Urinary bladder (tissue), 4 donors: ENCODE data around the gene KIAA2012. TPM values are rescaled to one million over a fixed set of nuclear protein-coding genes. Genes with fewer than 3 reads are reported as not detected.

Source experiments
- DNase-seq: peaks from one replicate; pipeline ENCODE4 v3.0.0-alpha.2; 2015; ENCODE audit errors: extremely low spot score
- H3K27ac ChIP-seq: one replicate; pipeline ENCODE4 v1.5.1; 2013; ENCODE audit warnings: low read depth, mild to moderate bottlenecking, moderate library complexity
- H3K36me3 ChIP-seq: one replicate; pipeline ENCODE4 v1.6.1; 2013; ENCODE audit warnings: mild to moderate bottlenecking, moderate library complexity; ENCODE audit not compliant: insufficient read depth
- H3K4me1 ChIP-seq: one replicate; pipeline ENCODE4 v1.6.1; 2013; ENCODE audit warnings: mild to moderate bottlenecking, moderate library complexity; ENCODE audit not compliant: insufficient read depth
- H3K4me3 ChIP-seq: one replicate; pipeline ENCODE4 v1.5.1; 2013; ENCODE audit warnings: low read depth, low read length
- WGBS: extraction: QIAGEN DNeasy Blood & Tissue Kit; methylation state at CpG from one replicate; pipeline ENCODE4 v1.1.7; 2013; 5-methylcytosine and 5-hydroxymethylcytosine counted together
- polyA plus RNA-seq: library from polyadenylated mRNA; stranded (reverse); fragments of 200-250 nt; gene quantifications from one replicate; pipeline ENCODE4 v1.2.3, GENCODE V29; 2013
- total RNA-seq: library from RNA; depleted of rRNA; stranded (reverse); fragments of >200 nt; gene quantifications from one replicate; pipeline ENCODE4 v1.2.3, GENCODE V29; 2014
- donor health status: healthy with polysubstance abuse.
- donor health status: healthy.

KIAA2012 gene
- total and polyA plus RNA-seq, 2 donors: 0.05 to 0.16 TPM

DNA sequence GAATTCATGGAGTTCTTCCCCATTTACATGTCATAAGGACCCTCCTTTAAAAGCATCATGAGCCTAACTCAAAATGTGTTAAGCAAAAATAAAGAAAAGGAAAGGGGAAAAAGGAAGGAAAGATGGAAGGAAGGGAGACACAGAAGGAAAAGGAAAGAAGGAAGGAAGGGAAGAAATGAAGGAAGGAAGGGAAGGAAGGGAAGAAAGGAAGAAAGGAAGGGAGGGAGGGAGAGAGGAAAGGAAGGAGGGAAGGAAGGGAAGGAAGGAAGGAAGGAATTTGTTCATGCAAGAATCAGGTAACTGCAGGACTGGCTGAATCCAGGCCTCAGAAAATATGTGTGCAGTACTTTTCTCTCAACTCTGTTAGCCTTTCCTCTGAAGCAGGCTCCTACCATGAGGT lies 32.0 kb downstream of the KIAA2012 start:
- H3K4me1 ChIP-seq: no peaks in the 10 kb centered on the region
- no peak overlapping the region for H3K27ac ChIP-seq
- DNase-seq: no peak
- H3K36me3 ChIP-seq: no peaks in the 10 kb centered on the region
- H3K4me3 ChIP-seq: no peak overlapping the region

DNA sequence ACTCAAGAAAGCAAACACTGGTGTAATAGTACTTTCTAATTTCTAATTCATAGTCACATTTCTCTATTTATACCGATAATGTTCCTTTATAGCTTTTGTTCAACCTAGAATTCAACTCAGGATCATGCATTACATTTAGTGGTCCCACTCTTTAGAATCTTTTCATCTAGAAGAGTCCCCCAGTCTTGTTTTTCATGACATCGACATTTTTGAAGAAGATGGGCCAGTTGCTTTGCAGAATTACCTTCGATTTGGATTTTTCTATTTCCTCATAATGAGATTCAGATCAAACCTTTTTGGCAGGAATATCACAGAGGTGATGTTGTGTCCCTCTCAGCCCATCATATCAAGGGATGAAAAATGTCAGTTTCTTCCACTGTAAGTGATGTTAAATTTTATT lies 35.3 kb downstream of the KIAA2012 start:
- no peak for DNase-seq
- Histone ChIP-seq H3K36me3 (no peaks in the 10 kb centered on the region), H3K27ac (no peak overlapping the region), H3K4me1 (no peaks in the 10 kb centered on the region), H3K4me3 (no peak overlapping the region)
- 96% methylated on average over 3 of the region's 3 CpGs for WGBS

GRCh38 chr2:202109139-202109736 lies 36.2 kb downstream of the KIAA2012 start:
- Histone ChIP-seq H3K4me3 (no peak overlapping the region), H3K36me3 (no peaks in the 10 kb centered on the region), H3K27ac (no peak overlapping the region), H3K4me1 (no peaks in the 10 kb centered on the region)
- DNase-seq: no peak
- 72% methylated on average over 6 of the region's 6 CpGs for WGBS

GRCh38 chr2:202109737-202110184 lies 36.7 kb downstream of the KIAA2012 start:
- no peak overlapping the region for H3K27ac ChIP-seq
- no peak overlapping the region for H3K4me3 ChIP-seq
- H3K4me1 ChIP-seq: no peaks in the 10 kb centered on the region
- no peak for DNase-seq
- H3K36me3 ChIP-seq: no peaks in the 10 kb centered on the region
- 74% methylated on average over 5 of the region's 5 CpGs for WGBS

- Histone ChIP-seq H3K36me3 (no peaks in the 10 kb centered on the region), H3K4me1 (no peaks in the 10 kb centered on the region), H3K27ac (no peak overlapping the region), H3K4me3 (no peak overlapping the region)
- DNase-seq: no peak
- WGBS: 57% methylated on average over 1 of the region's 1 CpG
These were observed 37.4 kb downstream of the KIAA2012 start for GRCh38 chr2:202110491-202110890.

- no peak overlapping the region for H3K27ac ChIP-seq
- DNase-seq: no peak
- H3K4me3 ChIP-seq: no peak overlapping the region
- H3K4me1 ChIP-seq: no peaks in the 10 kb centered on the region
- WGBS: 93% methylated on average over 7 of the region's 7 CpGs
- no peaks in the 10 kb centered on the region for H3K36me3 ChIP-seq
These were observed 39.0 kb downstream of the KIAA2012 start for GRCh38 chr2:202112041-202112440.

- H3K4me3 ChIP-seq: no peak overlapping the region
- no peaks in the 10 kb centered on the region for H3K36me3 ChIP-seq
- H3K27ac ChIP-seq: no peak overlapping the region
- WGBS: 63% methylated on average over 6 of the region's 6 CpGs
- no peak for DNase-seq
- H3K4me1 ChIP-seq: no peaks in the 10 kb centered on the region
These were observed 40.6 kb downstream of the KIAA2012 start for GRCh38 chr2:202113571-202114142.

- no peak overlapping the region for H3K27ac ChIP-seq
- H3K36me3 ChIP-seq: no peaks in the 10 kb centered on the region
- DNase-seq: no peak
- H3K4me1 ChIP-seq: no peaks in the 10 kb centered on the region
- H3K4me3 ChIP-seq: no peak overlapping the region
- WGBS: 93% methylated on average over 1 of the region's 1 CpG
These were observed 41.2 kb downstream of the KIAA2012 start for GRCh38 chr2:202114291-202114690.

DNA sequence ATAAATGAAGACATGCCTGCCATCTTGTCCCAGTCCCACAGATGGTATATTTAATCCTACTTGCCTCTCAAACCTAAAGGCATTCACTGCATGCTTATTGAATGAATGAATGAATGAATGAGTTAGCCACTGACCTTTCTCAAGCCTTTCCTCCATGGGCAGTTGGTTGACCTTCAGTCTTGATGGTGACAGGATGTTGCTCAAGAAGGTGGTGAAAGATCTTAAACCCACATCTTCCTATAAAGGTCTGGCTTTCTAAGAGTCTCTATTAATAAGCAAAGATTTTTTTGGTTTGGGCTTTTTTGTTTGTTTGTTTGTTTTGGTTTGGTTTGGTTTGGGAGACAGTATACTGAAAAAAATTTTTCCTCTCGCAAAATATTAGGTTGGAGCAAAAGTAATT lies 41.7 kb downstream of the KIAA2012 start:
- no peaks in the 10 kb centered on the region for H3K4me1 ChIP-seq
- no peak overlapping the region for H3K27ac ChIP-seq
- H3K4me3 ChIP-seq: no peak overlapping the region
- H3K36me3 ChIP-seq: no peaks in the 10 kb centered on the region
- 81% methylated on average over 1 of the region's 1 CpG for WGBS
- no peak for DNase-seq

DNA sequence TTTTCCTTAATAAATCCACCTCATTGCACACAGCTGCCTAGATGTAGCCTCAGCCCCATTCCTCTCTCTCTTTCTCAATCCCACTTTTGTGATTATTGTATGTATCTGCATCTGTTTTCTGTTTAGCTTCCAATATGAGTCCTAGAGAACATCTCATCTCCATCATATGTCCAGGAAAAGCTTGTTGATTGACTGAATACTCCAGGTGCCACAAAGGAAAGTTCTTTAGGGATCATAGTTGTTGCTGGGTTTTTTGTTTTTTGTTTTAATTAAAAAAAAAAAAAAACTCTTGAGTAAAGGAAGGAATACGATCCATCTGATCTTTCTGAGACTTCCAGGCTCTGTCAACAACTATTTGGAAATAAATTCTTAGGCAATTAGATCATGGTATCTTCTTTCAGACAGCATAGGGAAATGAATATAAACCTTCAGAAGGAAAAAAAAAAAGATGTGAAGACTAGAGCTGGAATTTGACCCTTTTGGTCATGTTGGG lies 42.5 kb downstream of the KIAA2012 start:
- no peak for DNase-seq
- no peak overlapping the region for H3K4me3 ChIP-seq
- peak overlapping the region; percentile 19 for H3K27ac ChIP-seq
- 38% methylated on average over 1 of the region's 1 CpG for WGBS
- no peaks in the 10 kb centered on the region for H3K4me1 ChIP-seq
- no peaks in the 10 kb centered on the region for H3K36me3 ChIP-seq

DNA sequence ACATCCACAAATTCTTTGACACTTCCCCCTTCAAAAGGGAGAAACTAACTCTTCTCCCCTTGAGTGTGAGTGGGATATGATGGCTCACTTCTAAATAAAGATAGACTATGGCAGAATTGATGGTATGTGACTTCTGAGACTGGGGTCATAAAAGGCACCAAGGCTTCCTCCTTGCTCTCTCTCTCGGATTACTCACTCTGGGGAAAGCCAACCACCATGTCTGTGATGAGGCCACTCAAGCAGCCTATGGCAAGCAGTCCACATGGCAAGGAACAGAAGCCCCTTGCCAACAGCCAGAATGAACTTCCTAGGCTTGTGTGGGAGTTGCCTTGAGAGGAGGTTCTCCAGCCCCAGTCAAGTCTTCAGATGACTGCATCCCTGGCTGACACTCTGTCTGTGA lies 43.6 kb downstream of the KIAA2012 start:
- no peak for DNase-seq
- Histone ChIP-seq H3K4me3 (no peak overlapping the region), H3K36me3 (no peaks in the 10 kb centered on the region), H3K4me1 (no peaks in the 10 kb centered on the region), H3K27ac (no peak overlapping the region)
- WGBS: 92% methylated on average over 1 of the region's 1 CpG

- WGBS: 70% methylated on average over 1 of the region's 1 CpG
These were observed 45.1 kb downstream of the KIAA2012 start for GRCh38 chr2:202118168-202118567.

DNA sequence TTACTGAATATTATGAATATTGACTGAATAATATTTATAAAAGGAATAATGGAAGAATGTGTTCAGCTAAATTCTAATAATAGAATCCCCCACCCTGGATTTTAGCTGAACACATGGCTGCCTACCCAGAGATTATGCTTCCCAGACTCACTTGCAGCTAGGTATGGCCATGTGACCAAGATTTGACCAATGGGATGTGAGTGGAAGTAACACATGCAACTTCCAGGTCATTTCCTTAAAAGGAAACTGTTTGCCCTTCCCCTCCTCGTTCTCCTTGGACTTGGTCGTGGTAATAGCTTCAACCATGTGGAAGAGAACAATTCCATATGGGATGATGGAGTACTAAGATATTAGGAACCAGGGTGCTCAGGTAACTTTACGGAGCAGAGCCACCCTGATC lies 47.8 kb downstream of the KIAA2012 start:
- WGBS: 90% methylated on average over 3 of the region's 3 CpGs
- no peak overlapping the region for H3K27ac ChIP-seq
- DNase-seq: no peak
- no peaks in the 10 kb centered on the region for H3K4me1 ChIP-seq
- no peak overlapping the region for H3K4me3 ChIP-seq
- H3K36me3 ChIP-seq: no peaks in the 10 kb centered on the region

More at GRCh38 chr2:202118168-202118567, 45.1 kb downstream of the KIAA2012 start:
- H3K4me1 ChIP-seq: no peaks in the 10 kb centered on the region
- H3K4me3 ChIP-seq: no peak overlapping the region
- no peak for DNase-seq
- H3K36me3 ChIP-seq: no peaks in the 10 kb centered on the region
- no peak overlapping the region for H3K27ac ChIP-seq

- no peaks in the 10 kb centered on the region for H3K36me3 ChIP-seq
- no peak overlapping the region for H3K27ac ChIP-seq
- H3K4me3 ChIP-seq: no peak overlapping the region
- no peaks in the 10 kb centered on the region for H3K4me1 ChIP-seq
- no peak for DNase-seq
- WGBS: 81% methylated on average over 9 of the region's 9 CpGs
These were observed 48.6 kb downstream of the KIAA2012 start for GRCh38 chr2:202121532-202122162.
